SK-N-SH (cell line): ENCODE results near the gene BNIPL. TPM values are rescaled to one million over a fixed set of nuclear protein-coding genes. Genes with fewer than 3 reads are reported as not detected.
A peak's percentile ranks its signal among the peaks of the same experiment; 100 is the strongest.

ENCODE experiments used
- CTCF ChIA-PET: fragments of 300-600, 350-600 bp; formaldehyde crosslinking; extraction: SDS; loops from one replicate; lab custom pipeline; 2021; lab: Yijun Ruan, JAX
- POLR2A ChIA-PET: fragments of 350-600 bp; sonication (Branson Sonifier 250); formaldehyde crosslinking; extraction: SDS; loops from one replicate; lab custom pipeline; 2020; ENCODE audit warnings: antibody characterized with exemption, inconsistent platforms; lab: Yijun Ruan, JAX
- DNase-seq: peaks from one replicate; pipeline ENCODE4 v3.0.0; 2012
- H2AFZ ChIP-seq: fragments of 200-600 bp; sonication (generic); 2 replicates; pipeline ENCODE4 v1.8.1; 2016; ENCODE audit warnings: antibody characterized with exemption, mild to moderate bottlenecking, low read depth
- H3F3A ChIP-seq: fragments of 200-600 bp; sonication (generic); replicated peaks from 2 replicates; pipeline ENCODE3; 2016; ENCODE audit warnings: antibody characterized with exemption, mild to moderate bottlenecking; ENCODE audit not compliant: insufficient read depth
- H3K27ac ChIP-seq, 2 experiments: fragments of 200-500 bp in 1 of 2; fragments of 200-600 bp in 1 of 2; sonication (Bioruptor generic) in 1 of 2; sonication (generic), shearing (Covaris generic) in 1 of 2; 2 replicates each; pipeline versions ENCODE4 v1.5.1 to v1.6.1; 2014 to 2016; ENCODE audit warnings: low read depth in 2 of 2, inconsistent platforms in 1 of 2, low read length in 1 of 2, mild to moderate bottlenecking in 1 of 2, mixed read lengths in 1 of 2
- H3K27me3 ChIP-seq: fragments of 200-600 bp; sonication (generic), shearing (Covaris generic); 2 replicates; pipeline ENCODE4 v1.6.1; 2016; ENCODE audit warnings: mixed run types; ENCODE audit not compliant: insufficient read depth
- H3K36me3 ChIP-seq, 2 experiments: fragments of 200-500 bp in 1 of 2; fragments of 200-600 bp in 1 of 2; sonication (Bioruptor generic) in 1 of 2; sonication (generic) in 1 of 2; replicated peaks in 1 of 2; 2 replicates each; pipeline versions ENCODE3 to v1.5.1; 2014 to 2016; ENCODE audit warnings: low read length in 1 of 2, mild to moderate bottlenecking in 1 of 2; ENCODE audit not compliant: insufficient read depth in 2 of 2, control insufficient read depth in 1 of 2
- H3K4me1 ChIP-seq, 2 experiments: fragments of 200-500 bp in 1 of 2; fragments of 200-600 bp in 1 of 2; sonication (Bioruptor generic) in 1 of 2; sonication (generic), shearing (Covaris generic) in 1 of 2; 2 replicates each; pipeline versions ENCODE4 v1.5.1 to v1.6.1; 2014 to 2016; ENCODE audit warnings: low read depth in 1 of 2, low read length in 1 of 2, mixed run types in 1 of 2; ENCODE audit not compliant: insufficient read depth in 2 of 2, control insufficient read depth in 1 of 2
- H3K4me2 ChIP-seq: fragments of 200-600 bp; sonication (generic), shearing (Covaris generic); 2 replicates; pipeline ENCODE4 v1.6.1; 2017; ENCODE audit warnings: mixed run types
- H3K4me3 ChIP-seq, 2 experiments: fragments of 200-500 bp in 1 of 2; fragments of 200-600 bp in 1 of 2; sonication (Bioruptor generic) in 1 of 2; sonication (generic), shearing (Covaris generic) in 1 of 2; 2 replicates each; pipeline versions ENCODE4 v1.5.1 to v1.8.1; 2014 to 2016; ENCODE audit warnings: low read depth in 2 of 2, inconsistent platforms in 1 of 2, low read length in 1 of 2, mild to moderate bottlenecking in 1 of 2, mixed read lengths in 1 of 2, moderate library complexity in 1 of 2
- H3K79me2 ChIP-seq: fragments of 200-600 bp; sonication (generic); 2 replicates; pipeline ENCODE4 v1.8.1; 2017; ENCODE audit warnings: mild to moderate bottlenecking; ENCODE audit not compliant: insufficient read depth
- H3K9ac ChIP-seq: fragments of 200-600 bp; sonication (generic); 2 replicates; pipeline ENCODE4 v1.6.1; 2017; ENCODE audit warnings: mixed run types
- H3K9me2 ChIP-seq: fragments of 200-600 bp; sonication (generic); 2 replicates; pipeline ENCODE4 v1.6.1; 2017; ENCODE audit warnings: mixed run types
- H3K9me3 ChIP-seq: fragments of 200-600 bp; sonication (generic); 2 replicates; pipeline ENCODE4 v1.6.1; 2017; ENCODE audit warnings: mixed run types, mild to moderate bottlenecking, moderate library complexity
- H4K20me1 ChIP-seq: fragments of 200-600 bp; sonication (generic); 2 replicates; pipeline ENCODE4 v1.6.1; 2017; ENCODE audit warnings: mild to moderate bottlenecking, mixed run types; ENCODE audit not compliant: insufficient read depth
- CHD2 ChIP-seq: fragments of 150-350 bp; IDR thresholded peaks from 2 replicates; pipeline ENCODE4 v1.6.1; 2018; ENCODE audit warnings: low read length; ENCODE audit not compliant: partially characterized antibody
- CTCF ChIP-seq: fragments of 200-600 bp; sonication (generic); IDR thresholded peaks from 2 replicates; pipeline ENCODE4 v1.6.1; 2017; ENCODE audit warnings: antibody characterized with exemption, mild to moderate bottlenecking, moderate library complexity
- EZH2phosphoT487 ChIP-seq: fragments of 200-600 bp; sonication (generic); IDR thresholded peaks from 2 replicates; pipeline ENCODE4 v1.6.1; 2017; ENCODE audit warnings: low read depth, mixed run types, mild to moderate bottlenecking, antibody characterized with exemption, moderate library complexity, borderline replicate concordance
- GABPA ChIP-seq: IDR thresholded peaks from 2 replicates; pipeline ENCODE4 v1.4.0; 2012; ENCODE audit warnings: low read depth, mild to moderate bottlenecking
- MAX ChIP-seq: IDR thresholded peaks from 2 replicates; pipeline ENCODE4 v1.4.0; 2012; ENCODE audit warnings: low read depth
- RAD21 ChIP-seq: IDR thresholded peaks from 2 replicates; pipeline ENCODE4 v1.6.1; 2012; ENCODE audit warnings: mild to moderate bottlenecking, low read length
- RFX5 ChIP-seq: IDR thresholded peaks from 2 replicates; pipeline ENCODE4 v1.6.1; 2012; ENCODE audit warnings: mild to moderate bottlenecking, improper control_type of control experiment, low read length
- TCF12 ChIP-seq: IDR thresholded peaks from 2 replicates; pipeline ENCODE4 v1.4.0; 2012
- TEAD4 ChIP-seq: IDR thresholded peaks from 2 replicates; pipeline ENCODE4 v1.4.0; 2012; ENCODE audit warnings: mild to moderate bottlenecking, borderline replicate concordance; ENCODE audit not compliant: insufficient read depth
- USF1 ChIP-seq: IDR thresholded peaks from 2 replicates; pipeline ENCODE4 v1.4.0; 2012; ENCODE audit warnings: low read depth, borderline replicate concordance
- ZBTB33 ChIP-seq: IDR thresholded peaks from 2 replicates; pipeline ENCODE4 v1.4.0; 2012; ENCODE audit warnings: low read depth, borderline replicate concordance
- WGBS: methylation state at CpG from one replicate; pipeline ENCODE4 v1.1.6; 2017; ENCODE audit warnings: low lambda C conversion rate; 5-methylcytosine and 5-hydroxymethylcytosine counted together
- polyA plus RNA-seq, 3 experiments: library from polyadenylated mRNA; depleted of rRNA; stranded (reverse); fragments of >200 nt; gene quantifications; 2 replicates each; pipeline ENCODE4 v1.2.3, GENCODE V29; 2012

Gene BNIPL
- polyA plus RNA-seq, 1 of the 3 experiments (the other 2 are of a cell fraction), result 0.12 TPM

GRCh38 chr1:151060657-151061421, 24.5 kb downstream of the BNIPL start (continued):
- no peak for TF ChIP-seq USF1
- TF ChIP-seq RAD21, result peak; percentile 15; the same call in 1 of the 2 replicates
- TF ChIP-seq CTCF, result no peak
- TF ChIP-seq TEAD4, result no peak
- peak; percentile 51; the same call in 1 of the 2 replicates for TF ChIP-seq MAX
- TF ChIP-seq RFX5, result no peak
- TF ChIP-seq TCF12, result no peak; the same call in 1 of the 2 replicates
- TF ChIP-seq CHD2, result no peak

- H3F3A ChIP-seq, result peaks cover 28% of the 10 kb centered on the region
- TF ChIP-seq GABPA (no peak), EZH2phosphoT487 (no peak), ZBTB33 (no peak), TEAD4 (no peak)
- no peaks in the 10 kb centered on the region for H3K27me3 ChIP-seq
- no peak for DNase-seq
- no peaks in the 10 kb centered on the region for H3K9me3 ChIP-seq
- peak overlapping the region; percentile 91 for H3K4me2 ChIP-seq
- H4K20me1 ChIP-seq, result peaks cover 46% of the 10 kb centered on the region
- no peak overlapping the region for H2AFZ ChIP-seq
- peaks cover 100% of the 10 kb centered on the region for H3K79me2 ChIP-seq
- H3K9me2 ChIP-seq, result no peaks in the 10 kb centered on the region
- ChIA-PET POLR2A (interaction anchor here (1.1 to 1.2 kb wide), 2 partner anchors 10 to 14 kb away, joined by 3 to 5 read pairs; partner anchors contain the start of gene C1orf56), CTCF (interaction anchor here (1.0 to 7.4 kb wide), 7 partner anchors 10 to 114 kb away, joined by 3 to 67 read pairs (median 4); partner anchors contain the start of genes C1orf56, GABPB2 and TMOD4)
- peak overlapping the region; percentile 99 for H3K27ac ChIP-seq
- peaks cover 21 to 24% of the 10 kb centered on the region in 2 experiments for H3K4me1 ChIP-seq
- H3K36me3 ChIP-seq, result peaks cover 1 to 17% of the 10 kb centered on the region in 2 experiments
- peak overlapping the region; percentile 79 to 81 for H3K4me3 ChIP-seq
- peak overlapping the region; percentile 93 for H3K9ac ChIP-seq
- WGBS, result 24% methylated on average over 2 of the region's 2 CpGs
Observed at GRCh38 chr1:151061704-151062103, 25.3 kb downstream of the BNIPL start.
